IPS DF 19.7 (cell line): Measurements from ENCODE around the gene MOXD1.

Source experiments
- DNase-seq: peaks from one replicate; pipeline ENCODE4 v3.0.0-alpha.2; 2013; ENCODE audit warnings: low read depth, low spot score

The MOXD1 gene

GRCh38 chr6:132400883-132401617 is at the start of gene MOXD1:
Gene MOXD1 (minus strand): TSS chr6:132401475. CDS start chr6:132401426, 49 bp downstream.
- DNase-seq: no peak

DNA sequence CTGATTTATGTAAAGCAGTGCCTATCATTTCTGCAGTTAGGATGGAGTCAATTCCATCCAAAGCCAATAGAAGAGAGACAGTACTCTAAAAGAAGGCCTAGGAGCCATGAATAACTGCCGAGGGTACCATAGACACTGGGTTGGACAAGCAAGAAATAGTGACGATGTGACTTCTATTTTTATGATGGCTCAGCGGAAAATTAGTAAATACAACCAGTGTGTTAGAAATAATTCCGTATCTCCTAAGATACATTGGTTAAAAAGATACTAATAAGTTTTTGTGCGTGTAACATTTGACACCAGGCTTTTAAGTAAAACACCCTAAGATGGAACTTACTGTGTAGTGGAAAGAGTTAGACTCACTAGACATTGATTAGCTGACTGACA is 45.6 kb upstream of the MOXD1 start:
- no peak for DNase-seq

- DNase-seq: no peak
Observed at GRCh38 chr6:132446141-132446854, 45.0 kb upstream of the MOXD1 start.

DNA sequence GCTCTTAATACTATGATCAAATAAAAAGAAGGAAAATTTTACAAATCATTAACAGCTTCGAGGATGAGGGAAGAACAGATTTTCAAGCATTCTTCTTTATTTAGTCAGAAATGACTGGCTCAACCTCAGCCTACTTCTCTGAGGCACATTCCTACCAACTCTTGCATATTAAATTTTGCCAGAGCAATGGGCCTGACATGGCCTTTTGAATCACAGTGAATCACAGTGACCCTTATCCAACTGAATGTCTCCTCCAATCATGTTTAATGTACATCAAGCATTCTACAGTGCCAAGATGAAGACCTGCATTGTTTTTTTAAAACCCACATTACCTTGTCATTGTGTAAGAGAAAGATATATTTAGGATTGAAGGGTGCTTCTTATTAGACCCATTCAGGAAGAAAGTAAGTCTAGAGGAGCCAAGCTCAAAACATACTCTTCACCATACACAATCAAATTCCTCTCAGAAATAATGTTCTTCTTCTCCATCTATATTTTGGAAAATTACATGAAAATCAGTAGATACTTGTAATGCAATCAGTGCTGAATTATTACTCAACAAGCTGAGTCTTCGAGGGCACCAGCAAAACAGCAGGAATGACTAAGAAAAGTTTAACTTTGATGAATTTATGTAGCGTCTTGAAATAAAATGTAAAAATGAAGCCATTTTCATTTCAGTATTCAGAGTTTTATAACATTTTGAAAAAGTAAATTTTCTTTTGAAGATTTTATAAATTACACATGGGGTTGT is 44.1 kb upstream of the MOXD1 start:
- DNase-seq: no peak

DNA sequence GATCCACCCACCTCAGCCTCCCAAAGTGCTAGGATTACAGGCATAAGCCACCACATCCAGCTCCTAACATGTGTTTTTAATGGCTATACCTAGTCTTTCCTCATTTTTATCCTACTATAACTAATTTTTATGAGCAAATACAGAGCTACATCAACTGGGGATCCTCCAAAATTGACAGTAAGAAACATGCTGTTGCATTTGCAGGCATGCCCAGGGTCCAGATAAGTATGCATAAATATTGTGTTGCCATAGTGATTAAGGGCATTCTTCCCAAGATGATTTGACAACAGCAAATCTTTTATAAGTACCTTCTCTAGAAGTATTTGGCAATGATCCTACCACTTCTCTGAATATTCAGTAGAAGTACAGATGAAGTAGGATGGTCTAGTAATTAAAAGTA is 41.9 kb upstream of the MOXD1 start:
- DNase-seq: no peak

DNA sequence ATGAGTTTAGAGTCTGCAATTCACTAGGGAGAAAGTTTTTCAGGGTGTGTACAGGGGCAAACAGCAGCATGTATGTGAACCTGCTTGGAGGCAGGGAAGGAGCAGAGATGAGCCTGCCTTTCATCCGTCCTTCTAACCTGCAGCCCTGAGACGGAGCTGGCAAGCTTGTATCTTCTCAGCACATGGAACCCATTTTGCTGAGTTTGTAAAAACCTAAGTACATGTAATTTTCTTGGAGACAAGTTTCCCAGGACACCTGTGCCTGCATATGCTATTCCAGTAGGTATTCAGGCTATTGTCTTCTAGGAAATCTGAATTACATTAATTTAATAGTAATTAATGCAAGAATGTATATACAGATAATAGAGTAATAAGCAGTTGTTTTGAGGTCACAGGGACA is 28.8 kb upstream of the MOXD1 start:
- DNase-seq: no peak

DNA sequence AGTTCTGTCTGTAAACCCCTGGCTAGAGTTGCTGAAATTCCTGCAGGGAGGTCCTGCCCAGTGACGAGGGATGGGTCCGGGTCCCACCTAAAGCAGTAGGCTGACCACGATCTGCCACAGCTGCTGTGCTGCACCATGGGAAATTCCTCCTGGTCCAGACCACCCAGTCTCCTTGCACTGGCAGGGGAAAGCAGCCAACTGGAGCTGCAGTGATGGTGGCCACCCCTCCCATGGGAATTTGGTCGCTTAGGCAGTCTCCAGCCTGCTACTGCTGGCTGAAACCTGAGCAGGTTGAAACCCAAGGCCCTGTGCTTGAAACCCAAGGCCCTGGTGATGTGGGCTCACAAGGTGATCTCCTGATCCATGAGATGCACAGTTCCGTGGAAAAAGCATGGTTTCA is 23.9 kb upstream of the MOXD1 start:
- no peak for DNase-seq

DNA sequence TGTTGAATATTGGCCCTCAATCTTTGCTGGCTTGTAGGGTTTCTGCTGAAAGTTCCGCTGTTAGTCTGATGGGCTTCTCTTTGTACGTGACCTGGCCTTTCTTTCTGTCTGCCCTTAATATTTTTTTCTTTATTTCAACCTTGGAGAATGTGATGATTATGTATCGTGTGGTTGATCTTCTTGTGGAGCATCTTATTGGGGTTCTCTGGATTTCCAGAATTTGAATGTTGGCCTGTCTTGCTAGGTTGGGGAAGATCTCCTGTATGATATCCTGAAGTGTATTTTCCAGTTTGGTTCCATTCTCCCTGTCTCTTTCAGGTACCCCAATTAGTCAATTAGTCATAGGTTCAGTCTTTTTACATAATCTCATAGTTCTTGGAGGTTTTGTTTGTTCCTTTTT is 22.6 kb upstream of the MOXD1 start:
- no peak for DNase-seq

DNA sequence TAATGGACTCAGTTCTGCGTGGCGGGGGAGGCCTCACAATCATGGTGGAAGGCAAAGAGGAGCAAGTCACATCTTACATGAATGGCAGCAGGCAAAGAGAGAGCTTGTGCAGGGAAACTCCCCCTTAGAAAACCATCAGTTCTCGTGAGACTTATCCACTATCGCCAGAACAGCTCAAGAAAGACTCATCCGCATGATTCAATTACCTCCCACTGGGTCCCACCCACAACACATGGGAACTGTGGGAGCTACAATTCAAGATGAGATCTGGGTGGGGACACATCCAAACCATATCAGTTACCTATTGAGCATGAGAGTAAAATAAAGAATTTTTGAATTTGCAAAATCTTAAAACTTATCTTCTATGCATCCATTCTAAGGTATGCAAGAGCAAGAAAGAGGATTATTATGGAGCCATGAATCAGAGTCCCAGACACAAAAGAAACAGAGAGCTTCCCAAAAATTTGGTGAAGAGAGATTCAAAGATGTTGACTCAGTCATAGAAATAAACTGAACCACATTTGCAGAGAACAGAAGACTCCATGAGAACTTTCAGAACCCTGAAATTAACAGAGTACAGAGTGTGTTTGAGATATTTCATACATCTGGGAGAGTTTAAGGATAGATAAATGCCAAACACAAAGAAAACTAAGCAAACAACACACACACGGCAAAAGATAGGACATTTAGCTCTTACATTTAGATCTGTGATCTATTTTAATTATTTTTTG is 17.1 kb upstream of the MOXD1 start:
- DNase-seq: no peak

- DNase-seq: no peak
Observed at GRCh38 chr6:132414761-132415160, 13.5 kb upstream of the MOXD1 start.

DNA sequence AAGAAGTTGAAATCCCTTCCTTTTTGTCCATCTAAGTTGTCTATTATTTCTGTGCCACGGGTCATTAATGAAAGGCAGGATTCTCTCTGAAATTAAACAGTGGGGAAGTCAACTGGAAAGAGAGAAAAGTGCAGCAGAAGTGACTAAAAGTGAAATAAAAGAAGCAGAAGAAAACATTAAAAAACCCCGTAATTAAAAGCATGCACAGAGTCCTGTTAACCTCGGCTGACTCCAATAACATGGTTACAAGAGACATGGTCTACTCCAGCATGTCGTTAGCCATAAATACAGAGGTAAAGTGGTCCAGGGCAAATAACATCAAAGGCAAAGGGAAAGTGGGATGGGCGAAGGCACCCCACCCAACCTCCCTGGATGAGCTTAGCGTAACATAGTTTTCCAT is 13.0 kb upstream of the MOXD1 start:
- no peak for DNase-seq

GRCh38 chr6:132413499-132413802 is 12.2 kb upstream of the MOXD1 start:
- no peak for DNase-seq

DNA sequence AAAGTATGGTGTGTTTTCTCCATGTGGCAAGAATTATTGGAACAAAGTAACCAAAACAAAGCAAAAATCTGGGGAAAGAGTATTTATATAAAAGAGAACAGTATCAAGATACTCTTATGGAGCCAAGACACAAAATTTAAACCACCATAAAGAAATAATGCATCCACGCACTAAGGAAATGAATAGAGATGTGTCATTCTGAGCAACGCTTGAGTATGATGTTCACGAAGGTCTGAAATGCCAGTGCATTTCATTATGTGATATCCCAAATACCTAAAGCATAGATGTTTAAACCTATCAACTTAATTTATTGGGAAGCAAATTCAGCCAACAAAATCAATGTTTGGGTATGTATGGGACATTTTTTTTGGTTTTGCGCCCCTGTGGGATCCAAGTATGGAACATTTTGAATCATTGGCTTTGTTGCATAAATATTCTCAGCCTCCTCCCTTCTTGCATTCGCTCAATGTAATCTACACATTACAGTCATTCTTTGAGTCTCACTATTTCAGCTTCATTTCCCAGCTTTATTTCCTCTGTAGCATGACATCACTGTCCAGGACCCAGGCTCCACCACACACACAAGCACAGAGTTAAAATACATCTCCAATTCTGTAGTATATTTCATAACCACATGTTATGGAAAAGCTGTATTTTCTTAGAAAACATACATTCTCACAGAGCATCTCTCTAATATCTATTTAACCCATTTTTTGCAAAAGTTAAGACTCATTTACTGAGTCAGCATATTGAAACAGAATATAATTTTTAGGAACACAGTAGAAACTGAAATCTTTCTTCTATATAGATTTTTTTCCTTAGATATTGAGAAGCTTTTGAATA is 11.6 kb upstream of the MOXD1 start:
- DNase-seq: no peak

DNA sequence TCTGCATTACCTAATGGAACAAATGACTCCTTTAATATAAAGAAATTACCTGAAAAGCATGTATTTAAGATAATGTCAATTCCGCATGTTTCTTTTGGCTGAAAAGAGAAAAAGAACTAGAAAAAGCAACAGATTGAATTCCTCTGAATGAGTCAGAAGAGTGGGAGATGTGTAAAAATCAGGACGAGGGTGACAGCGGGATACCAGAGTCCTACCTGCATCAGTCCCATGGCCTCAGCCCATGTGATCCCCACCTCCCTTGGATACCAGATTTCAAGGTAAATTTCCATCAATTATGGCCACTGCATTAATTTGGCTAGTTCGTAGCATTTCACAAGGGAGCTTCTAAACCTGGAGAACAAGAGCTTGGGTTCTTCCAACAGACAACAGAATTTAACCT is 10.0 kb upstream of the MOXD1 start:
- no peak for DNase-seq

DNA sequence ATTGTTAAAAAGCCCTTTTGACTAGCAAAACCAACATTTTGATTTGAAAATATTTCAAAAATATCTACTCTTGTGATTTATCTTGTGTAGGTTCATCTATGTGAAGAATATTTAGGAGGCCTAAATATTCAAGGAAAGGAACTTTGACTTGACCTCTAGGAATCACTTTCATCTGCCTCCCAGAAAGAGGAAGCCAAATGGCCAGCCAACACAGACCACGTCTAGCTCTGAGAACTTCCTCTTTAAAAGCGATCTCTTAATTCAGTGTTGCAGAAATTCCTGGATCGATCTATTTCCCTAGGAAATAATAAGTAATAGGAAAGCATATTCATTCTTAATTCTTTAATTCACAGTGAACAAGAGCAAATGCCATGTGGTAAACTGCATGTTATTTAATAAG is 9.6 kb upstream of the MOXD1 start:
- DNase-seq: no peak

- no peak for DNase-seq
Observed at GRCh38 chr6:132405143-132405915, 4.1 kb upstream of the MOXD1 start.

- DNase-seq: no peak
Observed at GRCh38 chr6:132404736-132405135, 3.5 kb upstream of the MOXD1 start.

GRCh38 chr6:132404330-132404729 is 3.1 kb upstream of the MOXD1 start:
- no peak for DNase-seq

DNA sequence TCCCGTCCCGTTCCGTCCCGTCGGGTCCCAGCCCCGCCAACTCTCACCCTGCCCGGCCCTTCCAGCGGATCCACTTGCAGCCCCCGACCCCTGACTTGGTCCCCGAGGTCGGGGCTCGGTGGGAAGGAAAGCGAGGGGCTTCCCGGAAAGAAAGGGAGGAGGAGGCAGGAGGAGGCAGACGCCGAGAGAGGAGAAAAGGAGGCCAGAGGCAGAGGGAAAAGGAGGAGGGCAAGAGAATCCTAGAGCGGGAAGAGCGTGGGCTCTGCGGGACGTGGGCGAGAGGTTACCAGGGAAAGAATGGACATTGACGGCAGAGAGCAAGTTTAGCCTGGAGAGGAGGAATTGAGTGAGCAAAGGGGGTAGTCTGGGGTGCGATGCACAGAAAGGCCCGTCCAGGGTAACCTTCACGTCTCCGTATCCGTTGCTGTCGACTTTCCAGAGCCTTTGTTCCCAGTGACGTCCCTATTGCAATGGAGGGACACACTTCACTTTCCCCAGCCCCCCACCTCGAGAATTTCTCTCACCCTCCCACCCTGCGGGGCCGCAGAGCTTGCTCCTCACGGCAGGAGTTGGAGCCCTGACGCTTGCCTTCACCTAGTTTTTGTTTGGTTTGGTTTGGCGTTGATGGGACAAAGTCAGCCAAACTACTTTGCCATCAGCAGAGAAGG is 477 bp upstream of the MOXD1 start:
- no peak for DNase-seq

DNA sequence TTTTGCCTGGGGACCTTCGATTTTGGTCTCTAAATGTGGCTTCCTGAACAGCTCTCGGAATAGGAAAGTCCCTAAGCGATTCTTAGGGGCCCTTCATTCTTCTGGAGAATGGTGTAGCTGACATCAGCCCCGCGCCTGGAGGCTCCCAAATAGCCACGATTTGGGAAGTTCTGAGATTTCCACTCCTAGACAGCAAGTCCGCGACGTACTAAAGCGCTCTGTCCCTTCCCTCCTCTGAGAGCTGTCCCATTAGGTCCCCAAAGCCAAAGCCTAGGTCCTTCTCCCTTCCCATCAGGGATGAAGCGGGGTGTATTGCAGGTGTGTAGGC is 756 bp downstream of the MOXD1 start:
- no peak for DNase-seq
